ENCODE data around the gene PRPS1. TPM values are rescaled to one million over a fixed set of nuclear protein-coding genes. Genes with fewer than 3 reads are reported as not detected.
"Not testable (repeated sequence)": the region's sequence is repeated elsewhere in the genome, so short reads cannot be mapped to it uniquely, and the experiment has no call there.

PRPS1 gene
- total RNA-seq, 1 donor from 2014 or later = 27.6 TPM

GRCh38 chrX:107629540-107629909 lies 1.2 kb downstream of the PRPS1 start:
- no peak for DNase-seq (ENCODE audit: low spot score)

GRCh38 chrX:107630031-107630689 lies 1.9 kb downstream of the PRPS1 start:
- DNase-seq (ENCODE audit: low spot score) = no peak

DNA sequence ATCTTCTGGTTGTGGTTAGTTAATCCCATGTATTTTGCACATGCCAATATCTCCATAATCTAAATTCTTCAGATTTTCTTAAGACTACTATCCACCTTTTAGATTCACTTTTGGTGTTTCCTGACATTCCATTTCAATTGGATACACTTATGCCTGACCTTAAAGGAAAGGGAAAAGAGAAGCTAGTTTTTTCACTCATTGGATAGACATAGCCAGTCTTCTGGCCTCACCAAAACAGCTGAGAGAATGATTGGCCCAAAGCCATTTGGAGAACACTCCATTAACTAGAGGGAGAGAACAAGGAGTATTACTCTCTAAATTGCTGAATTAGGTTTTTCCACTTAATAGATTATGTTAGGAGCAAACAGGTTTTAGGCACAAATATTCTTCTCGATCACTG lies 4.0 kb downstream of the PRPS1 start:
- DNase-seq (ENCODE audit: low spot score) = no peak

DNA sequence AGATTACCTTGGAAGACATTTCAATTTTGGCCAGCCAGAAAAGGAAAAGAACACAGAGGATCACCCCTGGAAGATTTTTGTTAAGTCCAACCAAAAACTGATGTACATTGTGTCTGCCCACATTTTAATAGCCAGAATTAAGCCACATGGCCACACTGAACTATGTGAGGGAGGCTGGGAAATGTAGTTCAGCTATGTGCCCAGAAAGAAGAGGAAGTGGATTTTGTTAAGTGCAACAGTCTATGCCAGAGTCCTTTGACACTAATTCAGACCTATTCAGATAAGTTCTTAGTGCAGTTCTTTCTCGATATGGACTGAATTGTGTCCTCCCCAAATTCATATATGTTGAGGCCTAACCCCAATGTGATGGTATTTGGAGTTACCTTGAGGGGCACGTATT lies 18.4 kb downstream of the PRPS1 start:
- no peak for DNase-seq (ENCODE audit: low spot score)

GRCh38 chrX:107648332-107648731 lies 20.0 kb downstream of the PRPS1 start:
- no peak for DNase-seq (ENCODE audit: low spot score)

- DNase-seq (ENCODE audit: low spot score) = no peak
Observed at GRCh38 chrX:107654566-107654871, 26.2 kb downstream of the PRPS1 start.

DNA sequence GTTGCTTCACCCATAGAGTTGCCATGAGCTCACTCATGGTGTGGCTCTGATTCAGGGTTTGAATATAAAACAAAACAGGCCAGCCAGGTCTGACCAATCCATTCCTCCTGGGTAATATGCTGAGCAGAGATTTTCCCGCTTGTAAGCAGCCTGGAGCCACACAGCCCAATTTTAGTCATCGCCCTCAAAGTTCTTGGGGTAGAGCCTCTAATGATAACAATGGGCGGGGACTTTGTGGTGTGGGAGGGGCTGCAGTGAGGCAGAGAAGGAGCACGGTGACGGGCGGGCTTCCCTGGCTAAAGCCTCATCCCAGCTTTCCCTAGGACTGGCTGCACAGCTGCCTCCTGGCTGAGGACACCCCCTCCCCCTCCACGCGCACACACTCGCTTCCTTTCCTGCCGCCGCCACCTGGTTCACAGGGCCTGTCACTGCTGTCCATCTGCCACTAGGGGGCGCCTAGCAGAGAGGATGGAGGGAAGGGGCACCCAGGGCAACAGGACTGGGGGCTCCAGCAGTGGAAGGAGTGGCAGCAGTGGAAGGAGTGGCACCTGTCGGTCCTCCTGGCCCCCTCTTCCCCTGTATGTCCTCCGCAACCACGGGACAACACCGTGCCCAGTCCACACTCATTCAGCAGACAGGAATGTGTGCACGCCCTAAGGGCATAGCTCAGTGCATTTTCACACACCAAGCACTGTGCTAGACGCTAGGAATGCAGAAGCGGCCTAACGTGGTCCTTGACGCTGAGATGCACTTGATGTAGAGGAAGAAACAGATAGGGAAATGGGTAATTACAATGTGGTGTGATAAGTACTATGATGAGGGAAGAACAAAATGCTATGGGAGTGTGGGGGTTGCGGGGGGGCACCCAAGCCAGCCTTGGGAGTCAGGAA lies 26.8 kb downstream of the PRPS1 start:
- DNase-seq (ENCODE audit: low spot score) = no peak

DNA sequence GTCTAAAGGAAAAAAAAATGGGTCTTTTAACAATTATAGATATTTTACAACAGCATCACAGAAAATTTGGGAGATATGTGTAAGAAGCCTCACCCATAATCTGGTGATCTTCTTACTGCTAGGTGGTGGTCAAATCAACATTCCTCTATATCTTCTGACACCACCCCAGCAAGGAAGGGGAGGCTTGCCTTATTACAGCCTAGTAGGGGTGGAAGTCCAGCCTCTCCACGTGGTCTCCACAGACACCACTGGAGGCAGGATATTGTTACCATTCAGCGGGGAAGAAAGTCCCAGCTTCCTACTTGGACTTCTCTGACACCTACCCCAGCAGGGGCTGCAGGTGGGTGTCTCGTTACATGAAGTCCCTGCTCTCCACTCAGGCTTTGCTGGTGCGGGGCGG lies 28.7 kb downstream of the PRPS1 start:
- DNase-seq (ENCODE audit: low spot score) = no peak

GRCh38 chrX:107658660-107659059 lies 30.4 kb downstream of the PRPS1 start:
- no peak for DNase-seq (ENCODE audit: low spot score)

DNA sequence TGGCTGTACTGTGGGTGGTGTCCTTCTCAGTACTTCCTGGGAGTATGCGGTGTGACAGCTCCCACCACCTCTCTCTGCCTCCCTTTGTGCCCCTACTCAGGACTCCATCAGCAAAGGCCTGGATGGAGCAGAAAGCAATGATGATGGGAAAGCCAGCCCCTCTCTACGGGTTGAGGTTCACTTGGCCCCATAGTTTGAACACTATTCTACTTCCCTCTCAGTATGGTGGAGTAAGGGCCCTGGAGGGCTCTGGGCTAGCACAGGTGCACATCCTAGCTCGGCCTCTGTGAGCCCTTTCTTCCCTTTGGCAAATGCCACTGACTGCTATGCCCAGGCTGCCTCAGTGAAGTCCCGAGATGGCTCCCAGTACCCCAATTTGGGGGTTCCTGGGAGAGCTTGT lies 31.0 kb downstream of the PRPS1 start:
- DNase-seq (ENCODE audit: low spot score) = no peak

DNA sequence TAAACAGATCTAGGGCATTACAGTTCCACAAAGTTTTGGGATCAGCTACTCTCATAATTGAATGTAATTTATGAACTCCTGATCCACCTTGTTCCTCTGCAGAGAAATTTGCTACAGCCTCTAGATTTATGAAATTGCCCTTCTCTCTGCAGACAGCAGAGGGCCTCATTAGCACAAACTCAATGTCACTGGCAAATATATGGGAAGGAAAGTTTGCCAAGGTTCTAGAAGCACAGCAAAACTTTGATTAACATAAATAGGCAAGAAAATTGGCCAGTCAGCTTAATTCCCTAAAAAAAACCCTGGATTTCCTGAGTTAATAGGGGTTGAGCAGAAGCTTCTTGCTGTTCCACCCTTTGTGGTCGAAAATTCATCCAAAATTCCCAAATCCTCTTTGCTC lies 31.5 kb downstream of the PRPS1 start:
- no peak for DNase-seq (ENCODE audit: low spot score)

- DNase-seq (ENCODE audit: low spot score) = no peak
Observed at GRCh38 chrX:107662145-107662544, 33.8 kb downstream of the PRPS1 start.

GRCh38 chrX:107662824-107663223 lies 34.5 kb downstream of the PRPS1 start:
- DNase-seq (ENCODE audit: low spot score) = no peak

- no peak for DNase-seq (ENCODE audit: low spot score)
Observed at GRCh38 chrX:107666931-107667330, 38.6 kb downstream of the PRPS1 start.

- no peak for DNase-seq (ENCODE audit: low spot score)
Observed at GRCh38 chrX:107667426-107667825, 39.1 kb downstream of the PRPS1 start.

GRCh38 chrX:107668710-107669109 lies 40.4 kb downstream of the PRPS1 start:
- not testable (repeated sequence) for DNase-seq (ENCODE audit: low spot score)

GRCh38 chrX:107669261-107669660 lies 41.0 kb downstream of the PRPS1 start:
- no peak for DNase-seq (ENCODE audit: low spot score)

GRCh38 chrX:107669885-107670628 lies 41.7 kb downstream of the PRPS1 start:
- no peak for DNase-seq (ENCODE audit: low spot score)

GRCh38 chrX:107671256-107671655 lies 42.9 kb downstream of the PRPS1 start:
- DNase-seq (ENCODE audit: low spot score) = not testable (repeated sequence)

GRCh38 chrX:107672955-107673378 lies 44.7 kb downstream of the PRPS1 start:
- DNase-seq (ENCODE audit: low spot score) = no peak

- DNase-seq (ENCODE audit: low spot score) = no peak
Observed at GRCh38 chrX:107673431-107673830, 45.1 kb downstream of the PRPS1 start.

DNA sequence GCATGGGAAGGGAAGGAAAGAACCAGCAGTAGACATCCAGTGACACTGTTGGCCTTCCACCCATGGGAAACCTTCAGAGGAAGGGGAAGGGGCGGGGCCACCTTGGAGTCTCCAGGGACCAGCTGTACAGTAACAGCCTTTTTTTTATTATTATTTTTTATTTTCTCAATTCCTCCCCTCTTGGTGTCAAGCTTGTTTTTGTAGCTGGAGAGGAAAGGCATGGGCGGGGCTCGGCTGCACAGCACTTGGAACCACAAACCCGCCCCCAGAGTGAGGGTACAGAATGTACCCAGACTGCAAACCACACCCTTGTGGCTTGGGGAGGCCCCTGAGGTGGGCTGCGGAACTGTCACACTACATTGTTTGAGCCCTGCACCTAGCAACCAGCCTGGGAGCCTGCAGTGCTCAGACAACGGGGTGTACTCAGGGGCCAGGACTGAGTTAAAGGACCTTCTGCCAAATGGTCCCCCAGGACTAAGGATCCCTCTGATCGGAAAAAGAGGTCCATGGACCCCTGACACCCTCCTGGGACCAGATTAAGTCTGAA lies 45.7 kb downstream of the PRPS1 start:
- DNase-seq (ENCODE audit: low spot score) = peak; percentile 91
